GM12878 (cell line): ENCODE data around the gene CLEC17A. TPM values are rescaled to one million over a fixed set of nuclear protein-coding genes. Genes with fewer than 3 reads are reported as not detected.

Experiments
- ATAC-seq: fragments of 200-7000 bp; cut with Tn5 transposase; 3 replicates; pipeline ENCODE4 v1.9.1; 2020; ENCODE audit warnings: mild to moderate bottlenecking, moderate library complexity
- BruUV-seq: library from RNA; stranded (reverse); fragments of 400-500 nt; replicated peaks from 2 replicates; lab custom pipeline; 2021; lab: Mats Ljungman, UMichigan
- CTCF ChIA-PET: fragments of 300-600 bp; sonication (Branson Sonifier 250); formaldehyde crosslinking; extraction: SDS; loops from one replicate; lab custom pipeline; 2021; ENCODE audit warnings: inconsistent platforms; lab: Yijun Ruan, JAX
- POLR2A ChIA-PET: fragments of 350-600 bp; formaldehyde crosslinking; extraction: SDS; loops from one replicate; lab custom pipeline; 2021; ENCODE audit warnings: inconsistent platforms; lab: Charles Lee
- RAD21 ChIA-PET: fragments of 300-600 bp; sonication (Branson Sonifier 250); formaldehyde crosslinking; loops from one replicate; lab custom pipeline; 2023; ENCODE audit warnings: antibody characterized with exemption; ENCODE audit not compliant: unreplicated experiment; lab: Charles Lee
- SMC1A ChIA-PET: fragments of 300-600 bp; sonication (Branson Sonifier 250); formaldehyde crosslinking; loops from one replicate; lab custom pipeline; 2023; ENCODE audit not compliant: unreplicated experiment, uncharacterized antibody; lab: Charles Lee
- DNase-seq: peaks from one replicate; pipeline ENCODE4 v3.0.0-alpha.2; 2011; ENCODE audit warnings: low read depth, low spot score
- FAIRE-seq: peaks from 3 replicates; lab custom pipeline; 2011; peaks lifted over from hg19 to GRCh38; lab: Jason Lieb, UNC
- H2AFZ ChIP-seq: 2 replicates; pipeline ENCODE4 v1.6.0; 2011; ENCODE audit warnings: low read depth, low read length, control low read depth; ENCODE audit not compliant: control insufficient read depth
- H3K27ac ChIP-seq: 2 replicates; pipeline ENCODE4 v1.5.1; 2011; ENCODE audit warnings: control low read depth; ENCODE audit not compliant: control insufficient read depth, insufficient read depth
- H3K27me3 ChIP-seq, 2 experiments: replicated peaks in 1 of 2; 2 replicates each; pipeline versions ENCODE4 v1.6.0 to v1.6.1; 2011; ENCODE audit warnings: low read length in 1 of 2; ENCODE audit not compliant: control insufficient read depth in 2 of 2, insufficient read depth in 2 of 2
- H3K36me3 ChIP-seq, 2 experiments: 2 replicates each; pipeline ENCODE4 v1.5.1; 2011; ENCODE audit warnings: low read length in 1 of 2; ENCODE audit not compliant: control insufficient read depth in 2 of 2, insufficient read depth in 2 of 2
- H3K4me1 ChIP-seq: 2 replicates; pipeline ENCODE4 v1.6.1; 2011; ENCODE audit warnings: mild to moderate bottlenecking, low read length, moderate library complexity, mixed read lengths; ENCODE audit not compliant: control insufficient read depth, insufficient read depth
- H3K4me2 ChIP-seq: 2 replicates; pipeline ENCODE4 v1.6.0; 2011; ENCODE audit warnings: control low read depth; ENCODE audit not compliant: control insufficient read depth, insufficient read depth
- H3K4me3 ChIP-seq: fragments of 200-600 bp; sonication (generic); 2 replicates; pipeline ENCODE4 v1.5.1; 2016
- H3K79me2 ChIP-seq: 2 replicates; pipeline ENCODE4 v1.6.0; 2011; ENCODE audit warnings: low read length; ENCODE audit not compliant: control insufficient read depth, insufficient read depth
- H3K9ac ChIP-seq: 2 replicates; pipeline ENCODE4 v1.8.0; 2011; ENCODE audit warnings: low read length, control low read depth, mixed read lengths; ENCODE audit not compliant: control insufficient read depth, insufficient read depth
- H3K9me3 ChIP-seq: replicated peaks from 3 replicates; pipeline ENCODE4 v1.5.1; 2011; ENCODE audit warnings: mild to moderate bottlenecking, low read length; ENCODE audit not compliant: control insufficient read depth, insufficient read depth
- H4K20me1 ChIP-seq: 2 replicates; pipeline ENCODE4 v1.6.0; 2011; ENCODE audit not compliant: control insufficient read depth, insufficient read depth
- CEBPB ChIP-seq, 2 experiments: fragments of 150-350 bp in 1 of 2; IDR thresholded peaks; 2 replicates each; pipeline ENCODE4 v1.6.1; 2012 to 2014; ENCODE audit warnings: low read depth in 2 of 2, low read length in 2 of 2, borderline replicate concordance in 1 of 2, inconsistent platforms in 1 of 2
- CREM ChIP-seq: IDR thresholded peaks from 2 replicates; pipeline ENCODE4 v1.6.1; 2014; ENCODE audit warnings: antibody characterized with exemption, low read depth
- CTCF ChIP-seq, 3 experiments: IDR thresholded peaks in 2 of 3; conservative IDR thresholded peaks in 1 of 3; 2 replicates each; pipeline ENCODE4 v1.5.1; 2011; ENCODE audit warnings: low read depth in 3 of 3, low read length in 3 of 3, mild to moderate bottlenecking in 3 of 3, control low read depth in 2 of 3, moderate library complexity in 2 of 3, inconsistent platforms in 1 of 3, mixed read lengths in 1 of 3; ENCODE audit not compliant: control insufficient read depth in 2 of 3, insufficient read depth in 1 of 3; ENCODE audit errors: extremely low read depth in 1 of 3
- E2F8 ChIP-seq: fragments of 450-650 bp; IDR thresholded peaks from 2 replicates; pipeline ENCODE4 v1.6.1; 2018; ENCODE audit warnings: mild to moderate bottlenecking, low read depth, moderate library complexity; ENCODE audit not compliant: partially characterized antibody
- PAX5 ChIP-seq: IDR thresholded peaks from 2 replicates; pipeline ENCODE4 v1.6.1; 2011; ENCODE audit warnings: low read depth, low read length, borderline replicate concordance
- RFX5 ChIP-seq: IDR thresholded peaks from 2 replicates; pipeline ENCODE4 v1.6.1; 2011; ENCODE audit warnings: low read depth, low read length, improper control_type of control experiment
- SMARCA5 ChIP-seq: fragments of 450-650 bp; IDR thresholded peaks from 2 replicates; pipeline ENCODE4 v1.6.1; 2017; ENCODE audit warnings: mild to moderate bottlenecking
- WGBS: methylation state at CpG from one replicate; pipeline ENCODE4 v1.1.6; 2016; ENCODE audit warnings: low lambda C conversion rate; ENCODE audit not compliant: insufficient replicate concordance, insufficient coverage; ENCODE audit errors: missing lambda C conversion rate; 5-methylcytosine and 5-hydroxymethylcytosine counted together
- in situ Hi-C: fragments of 300-500 bp; cut with MboI; formaldehyde crosslinking; loops from 9 replicates; pipeline ENCODE4 v1.14.3; 2018; ENCODE audit warnings: mixed read lengths
- intact Hi-C: fragments of 100-400 bp; cut with micrococcal nuclease; formaldehyde crosslinking; loops from one replicate; pipeline ENCODE4 v1.14.2; 2022; ENCODE audit not compliant: unreplicated experiment
- polyA plus RNA-seq, 11 experiments: library from polyadenylated mRNA; depleted of rRNA in 4 of 11; unstranded in 6 of 11; stranded (reverse) in 5 of 11; fragments of >200 nt; fragmentation: Nextera tagmentation in 4 of 11; fragmentation: Illumina TruSeq in 1 of 11; extraction: Ambion mirVana in 4 of 11; extraction: Trizol in 1 of 11; gene quantifications; 1 replicate in 1 of 11; 2 replicates in 10 of 11; pipeline versions ENCODE4 v1.2.1 to v1.2.3, GENCODE V29; 2011 to 2016; ENCODE audit warnings: inconsistent platforms in 2 of 11, missing spikeins in 2 of 11, low read depth in 1 of 11
- total RNA-seq, 4 experiments: library from RNA; depleted of rRNA in 3 of 4; stranded (reverse); fragments of >200 nt in 3 of 4; fragmentation: Illumina TruSeq in 1 of 4; extraction: Trizol in 1 of 4; gene quantifications; 2 replicates each; pipeline versions ENCODE4 v1.2.1 to v1.2.3, GENCODE V29; 2013 to 2021
- TF ChIP-seq, protein P1 (sequence below): IDR thresholded peaks from 2 replicates; pipeline ENCODE4 v1.6.1; 2012; ENCODE audit warnings: low read length, inconsistent platforms
- TF ChIP-seq, protein P2 (sequence below): IDR thresholded peaks from 2 replicates; pipeline ENCODE4 v1.6.1; 2011; ENCODE audit warnings: borderline replicate concordance, low read depth, mild to moderate bottlenecking, moderate library complexity, low read length; ENCODE audit not compliant: insufficient read depth, poor library complexity, severe bottlenecking
- TF ChIP-seq, protein P3 (sequence below): fragments of 450-650 bp; conservative IDR thresholded peaks from 2 replicates; pipeline ENCODE4 v1.6.1; 2017; ENCODE audit warnings: mild to moderate bottlenecking, moderate library complexity

The CLEC17A gene
- total and polyA plus RNA-seq, 10 of the 15 experiments (the other 5 are each of a cell fraction or from before 2014, with no cell fraction given): 12.9 to 131 (median 97.3) TPM

DNA sequence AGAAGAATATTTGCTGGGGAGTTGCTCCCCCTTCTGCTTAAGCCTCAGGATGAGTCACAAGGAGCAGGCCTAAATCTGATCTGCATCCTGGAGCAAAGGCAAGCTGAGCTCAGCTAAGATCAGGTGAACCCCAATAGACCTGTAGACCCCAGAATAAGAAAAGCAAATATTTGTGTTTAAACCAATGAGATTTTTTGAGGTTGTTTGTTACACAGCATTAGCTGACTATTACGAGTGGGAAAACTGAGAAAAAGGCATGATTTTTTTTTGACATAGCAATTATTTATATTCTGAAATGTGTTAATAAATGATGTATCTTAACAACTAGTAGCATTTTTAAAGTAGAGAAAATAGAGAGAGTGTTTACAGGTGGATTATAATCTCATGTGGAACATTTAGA, 46.7 kb downstream of the CLEC17A start:
- no TSS peak for BruUV-seq
- DNase-seq (no peak), ATAC-seq (no peak), FAIRE-seq (no peak)
- H2AFZ ChIP-seq: no peak overlapping the region
- H3K36me3 ChIP-seq: no peaks in the 10 kb centered on the region
- WGBS: 0% methylated on average over 1 of the region's 1 CpG
- ChIA-PET CTCF (interaction anchor here (1.0 kb wide), 1 partner anchor 55 kb away, joined by 4 read pairs; no protein-coding TSS in a partner anchor), SMC1A (no interaction called here), POLR2A (no interaction called here), RAD21 (interaction anchor here (1.4 kb wide), 1 partner anchor 56 kb away, joined by 3 read pairs; no protein-coding TSS in a partner anchor)
- no peak overlapping the region for H3K4me2 ChIP-seq
- H3K9me3 ChIP-seq: peaks cover 1% of the 10 kb centered on the region; the same call in 2 of the 3 replicates
- in situ Hi-C loops (no loop called here), intact Hi-C loops (no loop called here)
- no peaks in the 10 kb centered on the region for H3K79me2 ChIP-seq
- H4K20me1 ChIP-seq: no peaks in the 10 kb centered on the region
- H3K9ac ChIP-seq: no peak overlapping the region
- H3K4me1 ChIP-seq: no peaks in the 10 kb centered on the region
- no peaks in the 10 kb centered on the region for H3K27me3 ChIP-seq
- no peak overlapping the region for H3K4me3 ChIP-seq
- H3K27ac ChIP-seq: no peak overlapping the region
- TF ChIP-seq, protein P1, sequence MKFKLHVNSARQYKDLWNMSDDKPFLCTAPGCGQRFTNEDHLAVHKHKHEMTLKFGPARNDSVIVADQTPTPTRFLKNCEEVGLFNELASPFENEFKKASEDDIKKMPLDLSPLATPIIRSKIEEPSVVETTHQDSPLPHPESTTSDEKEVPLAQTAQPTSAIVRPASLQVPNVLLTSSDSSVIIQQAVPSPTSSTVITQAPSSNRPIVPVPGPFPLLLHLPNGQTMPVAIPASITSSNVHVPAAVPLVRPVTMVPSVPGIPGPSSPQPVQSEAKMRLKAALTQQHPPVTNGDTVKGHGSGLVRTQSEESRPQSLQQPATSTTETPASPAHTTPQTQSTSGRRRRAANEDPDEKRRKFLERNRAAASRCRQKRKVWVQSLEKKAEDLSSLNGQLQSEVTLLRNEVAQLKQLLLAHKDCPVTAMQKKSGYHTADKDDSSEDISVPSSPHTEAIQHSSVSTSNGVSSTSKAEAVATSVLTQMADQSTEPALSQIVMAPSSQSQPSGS: no peak
- TF ChIP-seq, protein P2, sequence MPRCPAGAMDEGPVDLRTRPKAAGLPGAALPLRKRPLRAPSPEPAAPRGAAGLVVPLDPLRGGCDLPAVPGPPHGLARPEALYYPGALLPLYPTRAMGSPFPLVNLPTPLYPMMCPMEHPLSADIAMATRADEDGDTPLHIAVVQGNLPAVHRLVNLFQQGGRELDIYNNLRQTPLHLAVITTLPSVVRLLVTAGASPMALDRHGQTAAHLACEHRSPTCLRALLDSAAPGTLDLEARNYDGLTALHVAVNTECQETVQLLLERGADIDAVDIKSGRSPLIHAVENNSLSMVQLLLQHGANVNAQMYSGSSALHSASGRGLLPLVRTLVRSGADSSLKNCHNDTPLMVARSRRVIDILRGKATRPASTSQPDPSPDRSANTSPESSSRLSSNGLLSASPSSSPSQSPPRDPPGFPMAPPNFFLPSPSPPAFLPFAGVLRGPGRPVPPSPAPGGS: no peak
- no peak for TF ChIP-seq CREM
- TF ChIP-seq, protein P3, sequence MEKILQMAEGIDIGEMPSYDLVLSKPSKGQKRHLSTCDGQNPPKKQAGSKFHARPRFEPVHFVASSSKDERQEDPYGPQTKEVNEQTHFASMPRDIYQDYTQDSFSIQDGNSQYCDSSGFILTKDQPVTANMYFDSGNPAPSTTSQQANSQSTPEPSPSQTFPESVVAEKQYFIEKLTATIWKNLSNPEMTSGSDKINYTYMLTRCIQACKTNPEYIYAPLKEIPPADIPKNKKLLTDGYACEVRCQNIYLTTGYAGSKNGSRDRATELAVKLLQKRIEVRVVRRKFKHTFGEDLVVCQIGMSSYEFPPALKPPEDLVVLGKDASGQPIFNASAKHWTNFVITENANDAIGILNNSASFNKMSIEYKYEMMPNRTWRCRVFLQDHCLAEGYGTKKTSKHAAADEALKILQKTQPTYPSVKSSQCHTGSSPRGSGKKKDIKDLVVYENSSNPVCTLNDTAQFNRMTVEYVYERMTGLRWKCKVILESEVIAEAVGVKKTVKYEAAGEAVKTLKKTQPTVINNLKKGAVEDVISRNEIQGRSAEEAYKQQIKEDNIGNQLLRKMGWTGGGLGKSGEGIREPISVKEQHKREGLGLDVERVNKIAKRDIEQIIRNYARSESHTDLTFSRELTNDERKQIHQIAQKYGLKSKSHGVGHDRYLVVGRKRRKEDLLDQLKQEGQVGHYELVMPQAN: no peak
- TF ChIP-seq E2F8: no peak
- no peak for TF ChIP-seq PAX5
- no peak for TF ChIP-seq RFX5
- TF ChIP-seq CEBPB (IDR thresholded peaks at IDR 0.05; ENCODE audit: borderline replicate concordance in 1 of 2, low read depth in 2 of 2, low read length in 2 of 2): no peak
- TF ChIP-seq CTCF (IDR thresholded peaks at IDR 0.05 in 2 of 3, conservative IDR thresholded peaks at IDR 0.05 in 1 of 3; ENCODE audit: control insufficient read depth in 2 of 3, extremely low read depth in 1 of 3, insufficient read depth in 1 of 3, low read depth in 3 of 3, low read length in 3 of 3): no peak
- TF ChIP-seq SMARCA5: no peak
